Measurements from ENCODE around the gene CRYBB1.

The CRYBB1 gene

DNA sequence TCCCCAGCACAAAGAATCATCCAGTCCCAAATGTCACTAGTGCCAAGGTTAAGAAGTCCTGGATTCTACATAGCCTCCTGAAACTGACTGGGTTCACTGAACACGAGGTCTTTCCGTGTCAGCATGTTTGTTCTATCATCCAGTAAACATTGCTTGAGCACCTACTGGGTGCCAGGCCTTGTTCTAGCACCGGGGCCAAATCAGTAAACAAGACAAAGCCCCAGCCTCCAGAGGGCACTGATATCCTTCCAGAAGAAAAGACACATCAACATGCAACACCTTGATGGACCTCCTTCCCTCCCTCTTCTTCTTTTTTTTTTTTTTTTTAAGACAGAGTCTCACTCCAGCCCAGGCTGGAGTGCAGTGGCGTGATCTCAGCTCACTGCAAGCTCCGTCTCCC lies 54.8 kb downstream of the CRYBB1 start:
- Histone ChIP-seq H3K27ac (no peak overlapping the region), H3K36me3 (peaks cover 11 to 70% (median 18%) of the 10 kb centered on the region in 11 experiments; a peak in 21 of 22 replicates), H4K20me1 (peaks cover 30 to 97% (median 68%) of the 10 kb centered on the region in 11 experiments; a peak in 19 of 22 replicates), H3K4me3 (no peak overlapping the region), H3K27me3 (no peaks in the 10 kb centered on the region), H3K9ac (no peak overlapping the region), H3K4me1 (peaks cover 38 to 86% (median 73%) of the 10 kb centered on the region in 10 experiments), H3K9me3 (replicated peaks in 1 of 11) (no peaks in the 10 kb centered on the region), H3K4me2 (no peak overlapping the region)
- TF ChIP-seq Cebpa-rat (IDR thresholded peaks at IDR 0.05): no peak

DNA sequence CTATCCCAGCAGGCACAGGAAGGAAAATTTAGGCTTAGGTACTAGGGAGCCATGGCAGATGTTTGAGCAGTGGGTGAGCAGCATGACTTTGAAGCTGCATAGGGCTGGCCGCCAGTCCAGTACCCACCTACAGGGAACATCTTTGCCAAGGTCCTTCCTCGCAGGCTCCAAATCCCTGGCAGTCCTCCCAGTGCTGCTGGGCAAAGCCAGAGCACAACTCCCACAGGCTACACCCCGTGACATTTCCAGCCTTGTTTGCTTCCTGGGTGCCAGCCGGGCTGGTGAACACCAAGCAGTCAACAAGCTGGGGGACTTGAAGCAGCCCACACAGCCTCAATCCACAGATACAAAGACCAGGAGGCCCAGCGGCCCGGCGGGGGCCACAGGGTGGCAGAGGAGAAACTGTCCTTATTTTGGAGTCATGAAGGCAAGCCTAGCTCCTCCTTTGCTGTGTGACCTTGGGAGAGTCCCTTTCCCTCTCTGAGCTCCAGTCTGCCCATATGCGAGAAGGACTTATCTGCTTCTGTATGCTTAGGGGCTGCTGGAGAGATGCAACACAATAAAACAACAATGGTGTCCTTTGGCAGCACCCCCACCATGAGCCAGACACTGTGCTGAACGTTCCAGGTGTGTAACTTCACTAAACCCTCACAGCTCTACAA lies 55.9 kb downstream of the CRYBB1 start:
- H3K27ac ChIP-seq: peak overlapping the region in 1 of 11 experiments; percentile 35; a peak in 1 of 22 replicates
- H3K9me3 ChIP-seq (replicated peaks in 1 of 11): no peaks in the 10 kb centered on the region
- H3K9ac ChIP-seq: peak overlapping the region in 1 of 11 experiments; percentile 15; a peak in 1 of 22 replicates
- H3K4me2 ChIP-seq: no peak overlapping the region
- H3K27me3 ChIP-seq: no peaks in the 10 kb centered on the region
- peaks cover 11 to 68% (median 24%) of the 10 kb centered on the region in 11 experiments; a peak in 21 of 22 replicates for H3K36me3 ChIP-seq
- peaks cover 28 to 96% (median 67%) of the 10 kb centered on the region in 11 experiments; a peak in 19 of 22 replicates for H4K20me1 ChIP-seq
- no peak for TF ChIP-seq Cebpa-rat (IDR thresholded peaks at IDR 0.05)
- H3K4me1 ChIP-seq: peaks cover 29 to 76% (median 62%) of the 10 kb centered on the region in 10 experiments
- no peak overlapping the region for H3K4me3 ChIP-seq

DNA sequence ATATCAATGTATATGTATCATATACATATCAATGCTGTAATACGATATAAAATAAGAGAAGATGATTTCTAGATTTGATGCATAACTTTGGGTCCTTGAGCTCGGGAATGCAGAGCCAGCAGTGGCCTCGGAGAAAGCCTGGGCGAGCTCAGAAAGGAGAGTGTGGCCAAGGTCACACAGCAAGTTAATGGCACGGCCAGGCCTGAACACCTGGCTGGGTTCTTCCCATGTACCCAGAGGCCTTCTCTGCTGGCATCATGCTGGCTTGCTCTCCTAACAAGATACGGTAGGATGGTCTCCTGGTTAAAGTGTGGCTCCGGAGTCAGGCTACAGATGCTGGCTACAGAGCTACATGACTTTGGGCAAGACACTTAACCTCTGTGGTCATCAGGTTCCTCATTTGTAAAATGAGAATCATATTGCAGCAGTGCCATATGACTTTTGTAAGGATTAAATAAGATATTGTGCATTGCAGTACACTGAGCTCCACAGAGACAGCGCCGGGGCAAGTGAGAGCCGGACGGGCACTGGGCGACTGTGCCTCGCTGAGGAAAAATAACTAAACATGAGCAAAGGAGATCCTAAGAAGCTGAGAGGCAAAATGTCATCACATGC lies 57.8 kb downstream of the CRYBB1 start:
- peak overlapping the region in 1 of 11 experiments; percentile 9; a peak in 1 of 22 replicates for H3K9ac ChIP-seq
- peaks cover 8 to 72% (median 24%) of the 10 kb centered on the region in 11 experiments; a peak in 21 of 22 replicates for H3K36me3 ChIP-seq
- peaks cover 17 to 64% (median 48%) of the 10 kb centered on the region in 10 experiments for H3K4me1 ChIP-seq
- no peaks in the 10 kb centered on the region for H3K27me3 ChIP-seq
- H3K4me2 ChIP-seq: peak overlapping the region in 9 of 11 experiments; percentile 2 to 49 (median 24); a peak in 10 of 22 replicates
- no peaks in the 10 kb centered on the region for H3K9me3 ChIP-seq (replicated peaks in 1 of 11)
- H3K4me3 ChIP-seq: no peak overlapping the region
- H4K20me1 ChIP-seq: peaks cover 26 to 96% (median 53%) of the 10 kb centered on the region in 11 experiments; a peak in 20 of 22 replicates
- H3K27ac ChIP-seq: peak overlapping the region in 3 of 11 experiments; percentile 1 to 32 (median 17); a peak in 5 of 22 replicates
- TF ChIP-seq Cebpa-rat (IDR thresholded peaks at IDR 0.05): no peak

DNA sequence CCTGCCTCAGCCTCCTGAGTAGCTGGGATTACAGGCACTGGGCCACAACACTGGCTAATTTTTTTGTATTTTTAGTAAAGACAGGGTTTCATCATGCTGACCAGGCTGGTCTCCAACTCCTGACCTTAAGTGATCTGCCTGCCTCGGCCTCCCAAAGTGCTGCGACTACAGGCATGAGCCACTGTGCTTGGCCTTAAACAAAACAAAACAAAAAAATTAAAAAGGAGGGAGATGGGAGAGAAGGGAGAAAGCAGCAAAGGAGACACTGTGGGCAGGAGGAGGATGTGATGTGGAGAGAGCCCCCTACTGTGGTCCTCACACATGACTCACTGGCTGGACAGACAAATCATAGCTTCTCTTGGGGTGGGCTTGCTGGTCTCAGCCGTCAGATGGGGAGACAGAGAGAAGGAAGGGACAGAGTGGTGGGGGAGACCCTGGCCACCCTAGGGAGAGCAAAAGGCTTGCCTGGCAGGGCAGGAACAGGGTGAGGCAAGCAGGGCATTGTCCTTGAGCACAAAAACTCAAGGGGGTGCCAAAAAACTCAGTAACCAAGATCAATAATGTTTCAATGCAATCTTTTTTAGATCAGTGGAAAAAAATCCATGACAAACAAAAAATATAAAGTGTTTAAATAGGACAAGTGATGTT lies 59.5 kb downstream of the CRYBB1 start:
- peaks cover 34 to 65% (median 48%) of the 10 kb centered on the region in 10 experiments for H3K4me1 ChIP-seq
- no peaks in the 10 kb centered on the region for H3K27me3 ChIP-seq
- peaks cover 0 to 57% (median 18%) of the 10 kb centered on the region in 11 experiments; a peak in 15 of 22 replicates for H3K36me3 ChIP-seq
- TF ChIP-seq Cebpa-rat (IDR thresholded peaks at IDR 0.05): no peak
- H4K20me1 ChIP-seq: peaks cover 11 to 96% (median 45%) of the 10 kb centered on the region in 11 experiments; a peak in 17 of 22 replicates
- H3K27ac ChIP-seq: peak overlapping the region in 6 of 11 experiments; percentile 20 to 52 (median 44); a peak in 10 of 22 replicates
- peak overlapping the region in 7 of 11 experiments; percentile 0 to 34 (median 22); a peak in 4 of 22 replicates for H3K9ac ChIP-seq
- H3K4me3 ChIP-seq: no peak overlapping the region
- peak overlapping the region in 3 of 11 experiments; percentile 2 to 17 (median 15); a peak in 5 of 22 replicates for H3K4me2 ChIP-seq
- no peaks in the 10 kb centered on the region for H3K9me3 ChIP-seq (replicated peaks in 1 of 11)

DNA sequence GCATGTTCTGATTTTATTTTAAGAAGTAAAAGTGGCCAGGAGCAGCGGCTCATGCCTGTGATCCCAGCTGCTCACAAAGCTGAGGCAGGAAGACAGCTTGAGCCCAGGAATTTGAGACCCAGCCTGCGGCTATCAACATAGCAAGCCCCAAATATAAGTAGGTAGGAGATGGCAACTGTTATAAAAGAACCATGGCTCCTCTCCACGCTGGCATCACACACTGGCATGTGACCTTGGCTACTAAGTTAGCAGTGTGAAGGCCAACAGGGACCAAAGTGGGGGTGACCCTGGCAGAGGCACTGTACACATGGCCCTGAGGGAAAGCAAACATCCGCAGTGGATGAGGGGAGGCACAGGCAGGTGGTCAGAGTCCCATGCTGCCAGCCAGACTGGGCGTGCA lies 60.9 kb downstream of the CRYBB1 start:
- H4K20me1 ChIP-seq: peaks cover 7 to 96% (median 49%) of the 10 kb centered on the region in 11 experiments; a peak in 17 of 22 replicates
- TF ChIP-seq Cebpa-rat (IDR thresholded peaks at IDR 0.05): no peak
- no peak overlapping the region; a peak in 1 of 22 replicates for H3K27ac ChIP-seq
- no peaks in the 10 kb centered on the region for H3K9me3 ChIP-seq (replicated peaks in 1 of 11)
- no peaks in the 10 kb centered on the region for H3K27me3 ChIP-seq
- H3K36me3 ChIP-seq: peaks cover 0 to 54% (median 17%) of the 10 kb centered on the region in 11 experiments; a peak in 15 of 22 replicates
- no peak overlapping the region for H3K4me3 ChIP-seq
- no peak overlapping the region for H3K9ac ChIP-seq
- peaks cover 47 to 72% (median 62%) of the 10 kb centered on the region in 10 experiments for H3K4me1 ChIP-seq
- H3K4me2 ChIP-seq: no peak overlapping the region

DNA sequence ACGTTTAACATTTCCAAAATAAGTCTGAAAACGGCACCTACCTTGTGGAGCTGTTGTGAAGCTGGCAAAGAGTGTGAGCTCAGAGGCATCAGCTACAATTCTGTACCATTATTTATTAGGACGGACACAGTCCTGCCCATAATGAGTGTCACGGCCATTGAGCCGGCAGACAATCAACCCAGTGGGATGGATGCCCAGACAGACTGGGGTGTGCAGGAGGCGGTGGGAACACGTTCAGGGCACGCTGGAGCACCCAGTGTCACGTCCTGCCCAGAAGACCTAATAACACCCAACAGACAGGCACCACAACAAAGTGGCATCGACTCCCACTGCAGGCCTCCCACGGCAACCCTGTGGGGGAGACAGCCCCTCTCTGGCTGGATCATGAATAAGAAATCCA lies 62.3 kb downstream of the CRYBB1 start:
- Histone ChIP-seq H3K36me3 (peaks cover 0 to 53% (median 12%) of the 10 kb centered on the region in 11 experiments; a peak in 14 of 22 replicates), H3K4me1 (peaks cover 53 to 81% (median 71%) of the 10 kb centered on the region in 10 experiments), H3K9me3 (replicated peaks in 1 of 11) (no peaks in the 10 kb centered on the region), H3K4me3 (no peak overlapping the region), H3K27ac (no peak overlapping the region), H3K9ac (no peak overlapping the region), H4K20me1 (peaks cover 0 to 99% (median 46%) of the 10 kb centered on the region in 11 experiments; a peak in 14 of 22 replicates), H3K27me3 (no peaks in the 10 kb centered on the region), H3K4me2 (peak overlapping the region in 3 of 11 experiments; percentile 59 to 74 (median 73); a peak in 3 of 22 replicates)
- no peak for TF ChIP-seq Cebpa-rat (IDR thresholded peaks at IDR 0.05)

DNA sequence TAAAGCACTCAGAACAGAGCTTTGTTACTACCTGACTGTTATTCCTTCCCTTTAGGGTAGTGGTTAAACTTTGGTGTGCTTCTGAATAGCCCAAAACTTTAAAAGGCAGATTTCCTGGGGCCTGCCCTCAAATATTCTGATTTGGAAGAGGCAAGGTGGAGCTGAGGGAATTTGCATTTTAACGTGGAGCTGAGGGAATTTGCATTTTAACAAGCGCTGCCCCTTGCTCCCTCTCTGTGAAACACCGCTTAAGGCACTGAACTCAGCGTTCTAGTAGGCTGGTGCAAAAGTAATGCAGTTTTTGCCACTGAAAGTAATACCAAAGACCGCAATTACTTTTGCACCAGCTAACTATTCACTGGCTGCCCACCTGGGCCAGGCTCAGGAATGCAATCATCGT lies 62.9 kb downstream of the CRYBB1 start:
- Histone ChIP-seq H4K20me1 (peaks cover 0 to 99% (median 46%) of the 10 kb centered on the region in 11 experiments; a peak in 14 of 22 replicates), H3K4me1 (peaks cover 53 to 81% (median 71%) of the 10 kb centered on the region in 10 experiments), H3K9ac (no peak overlapping the region), H3K27ac (no peak overlapping the region), H3K27me3 (no peaks in the 10 kb centered on the region), H3K4me3 (no peak overlapping the region), H3K36me3 (peaks cover 0 to 49% (median 12%) of the 10 kb centered on the region in 11 experiments; a peak in 14 of 22 replicates), H3K4me2 (peak overlapping the region in 7 of 11 experiments; percentile 46 to 74 (median 68); a peak in 9 of 22 replicates), H3K9me3 (replicated peaks in 1 of 11) (no peaks in the 10 kb centered on the region)
- no peak for TF ChIP-seq Cebpa-rat (IDR thresholded peaks at IDR 0.05)

DNA sequence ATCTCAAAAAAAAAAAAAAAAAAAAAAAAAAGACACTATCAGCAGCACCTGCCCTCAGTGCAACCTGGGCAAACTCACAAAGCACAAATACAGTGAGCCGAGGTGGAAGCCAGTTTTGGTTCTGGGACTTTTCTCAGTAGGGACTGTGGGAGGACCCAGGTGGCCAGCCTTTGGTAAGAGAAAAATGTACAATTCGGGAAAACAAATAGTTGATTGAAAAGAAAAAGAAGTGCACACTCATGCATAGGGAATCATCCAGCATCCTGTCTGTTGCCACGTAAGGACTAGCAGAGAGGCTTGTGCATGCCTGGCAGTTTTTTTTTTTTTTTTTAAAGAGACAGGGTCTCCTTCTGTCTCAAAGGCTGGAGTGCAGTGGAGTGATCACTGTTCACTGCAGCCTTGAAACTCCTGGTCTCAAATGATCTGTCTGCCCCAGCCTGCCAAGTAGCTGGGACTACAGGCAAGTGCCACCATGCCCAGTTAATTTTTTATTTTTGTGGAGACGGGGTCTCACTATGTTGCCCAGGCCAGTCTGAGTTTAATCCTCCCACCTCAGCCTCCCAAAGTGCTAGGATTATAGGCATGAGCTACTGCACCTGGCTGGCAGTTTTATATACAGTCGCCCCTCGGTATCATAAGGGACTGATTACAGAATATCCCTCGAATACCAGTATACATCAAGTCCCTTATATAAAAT lies 64.6 kb downstream of the CRYBB1 start:
- Histone ChIP-seq H3K4me1 (peaks cover 58 to 81% (median 68%) of the 10 kb centered on the region in 10 experiments), H3K36me3 (peaks cover 0 to 37% (median 12%) of the 10 kb centered on the region in 11 experiments; a peak in 14 of 22 replicates), H3K27ac (peak overlapping the region in 9 of 11 experiments; percentile 34 to 64 (median 51); a peak in 14 of 22 replicates), H3K9me3 (replicated peaks in 1 of 11) (no peaks in the 10 kb centered on the region), H4K20me1 (peaks cover 0 to 93% (median 41%) of the 10 kb centered on the region in 11 experiments; a peak in 13 of 22 replicates), H3K9ac (peak overlapping the region in 7 of 11 experiments; percentile 4 to 40 (median 38); a peak in 4 of 22 replicates), H3K4me3 (peak overlapping the region in 1 of 10 experiments; percentile 1; a peak in 1 of 20 replicates), H3K4me2 (peak overlapping the region; percentile 41 to 74 (median 68)), H3K27me3 (no peaks in the 10 kb centered on the region)
- no peak for TF ChIP-seq Cebpa-rat (IDR thresholded peaks at IDR 0.05)
